Tibial artery (tissue), 4 donors: Measurements from ENCODE around the gene PFDN1.

Experiments used
- DNase-seq, 2 donors: peaks; one replicate each; pipeline ENCODE4 v3.0.0-alpha.2; 2019
- H3K27ac ChIP-seq, 2 donors: fragments of 200-600 bp; sonication (generic) in 1 of 2; 1 replicate in 1 of 2; 2 replicates in 1 of 2; pipeline ENCODE4 v1.5.1; 2018 to 2019; ENCODE audit warnings: mild to moderate bottlenecking in 1 of 2
- H3K27me3 ChIP-seq, 2 donors: fragments of 200-600 bp; sonication (generic) in 1 of 2; one replicate each; pipeline versions ENCODE4 v1.5.1 to v1.6.0; 2016 to 2019
- H3K36me3 ChIP-seq, 3 donors: fragments of 200-600 bp; sonication (generic) in 2 of 3; one replicate each; pipeline ENCODE4 v1.5.1; 2016 to 2019; ENCODE audit warnings: mild to moderate bottlenecking in 2 of 3
- H3K4me1 ChIP-seq, 4 donors: fragments of 200-600 bp; sonication (generic) in 2 of 4; 1 replicate in 3 of 4; 2 replicates in 1 of 4; pipeline ENCODE4 v1.5.1; 2016 to 2019
- H3K4me3 ChIP-seq, 2 donors: fragments of 200-600 bp; sonication (generic) in 1 of 2; 1 replicate in 1 of 2; 2 replicates in 1 of 2; pipeline ENCODE4 v1.5.1; 2018 to 2019; ENCODE audit warnings: mild to moderate bottlenecking in 2 of 2
- H3K9me3 ChIP-seq, 3 donors: fragments of 200-600 bp; sonication (generic) in 1 of 3; one replicate each; pipeline ENCODE4 v1.5.1; 2016 to 2019
- CTCF ChIP-seq, 2 experiments: fragments of 200-600 bp in 1 of 2; fragments of 450-650 bp in 1 of 2; IDR thresholded peaks; one replicate each; pipeline ENCODE4 v1.5.1; 2017 to 2019; ENCODE audit warnings: antibody characterized with exemption in 2 of 2, mild to moderate bottlenecking in 1 of 2, moderate library complexity in 1 of 2
- intact Hi-C: fragments of 100-400 bp; cut with DNase I; formaldehyde crosslinking; loops from one replicate; pipeline ENCODE4 v1.15.0; 2023; ENCODE audit warnings: low total_unique reads

Gene PFDN1

GRCh38 chr5:140255460-140256157, 47.3 kb downstream of the PFDN1 start:
- Histone ChIP-seq H3K9me3 (no peaks in the 10 kb centered on the region), H3K27me3 (no peaks in the 10 kb centered on the region)
- TF ChIP-seq CTCF (IDR thresholded peaks at IDR 0.05): no peak

DNA sequence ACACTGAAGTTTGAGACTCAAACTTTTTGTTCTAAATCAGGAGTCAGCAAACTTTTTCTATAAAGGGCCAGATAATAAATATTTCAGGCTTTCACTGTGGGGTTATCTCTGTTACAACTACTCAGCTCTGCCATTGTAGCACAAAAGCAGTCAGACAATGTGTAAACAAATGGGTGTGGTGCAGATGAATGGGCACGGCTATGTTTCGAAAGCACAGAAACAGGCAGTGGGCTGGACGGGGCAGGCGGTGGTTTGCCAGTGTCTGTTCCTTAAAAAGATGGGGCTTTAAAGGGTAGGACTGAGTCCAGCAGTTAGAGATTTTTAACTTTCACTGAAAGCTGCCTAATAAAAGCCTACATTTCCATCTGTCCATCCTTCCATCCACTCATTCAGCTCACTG, 48.9 kb downstream of the PFDN1 start:
- intact Hi-C loops: no loop called here
- DNase-seq: peak in 1 of 2 donors; percentile 49
- no peak overlapping the region for H3K27ac ChIP-seq
- H3K9me3 ChIP-seq: no peaks in the 10 kb centered on the region
- H3K36me3 ChIP-seq: peaks cover 0 to 27% (median 8%) of the 10 kb centered on the region in 3 donors
- H3K4me1 ChIP-seq: peaks cover 0 to 18% (median 8%) of the 10 kb centered on the region in 4 donors
- no peak overlapping the region for H3K4me3 ChIP-seq
- no peaks in the 10 kb centered on the region for H3K27me3 ChIP-seq
- TF ChIP-seq CTCF (IDR thresholded peaks at IDR 0.05): no peak

More at GRCh38 chr5:140255460-140256157, 47.3 kb downstream of the PFDN1 start:
- intact Hi-C loops: no loop called here
- Histone ChIP-seq H3K4me1 (peaks cover 0 to 18% (median 8%) of the 10 kb centered on the region in 4 donors), H3K27ac (no peak overlapping the region), H3K4me3 (no peak overlapping the region), H3K36me3 (peaks cover 0 to 13% (median 0%) of the 10 kb centered on the region in 3 donors)
- no peak for DNase-seq

DNA sequence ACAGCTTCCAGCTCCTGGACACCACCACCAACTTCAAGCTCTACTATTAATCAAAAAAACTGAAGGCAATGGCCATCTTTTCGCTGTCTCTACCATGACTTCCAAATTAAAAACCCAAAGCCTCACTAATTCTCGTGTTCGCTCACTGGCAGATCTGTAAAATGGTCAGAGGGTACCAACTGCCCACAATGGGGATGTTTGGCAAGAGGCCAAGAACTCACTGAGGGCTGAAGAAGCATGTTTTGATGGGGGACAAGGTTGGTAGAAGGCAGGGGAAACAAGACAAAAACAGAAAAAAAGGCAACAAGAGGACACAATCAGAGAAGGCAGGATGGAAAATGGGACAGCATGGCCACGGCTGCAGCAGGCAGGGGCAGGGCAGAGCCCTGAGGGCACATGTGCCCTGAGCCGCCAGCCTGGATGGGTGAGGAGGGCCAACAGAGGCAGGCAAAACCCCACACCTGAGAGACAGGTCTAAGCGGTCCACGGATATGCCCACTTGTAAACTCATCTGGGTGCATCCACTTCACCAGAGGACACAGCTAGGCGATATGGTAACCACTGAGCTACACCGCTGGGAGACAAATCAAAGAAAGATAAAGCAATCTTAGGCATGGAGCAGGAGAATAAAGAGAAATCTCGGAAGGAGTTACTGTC, 50.3 kb downstream of the PFDN1 start:
- intact Hi-C loops: no loop called here
- no peak for DNase-seq
- Histone ChIP-seq H3K27ac (peak overlapping the region in 1 of 2 donors; percentile 8), H3K4me3 (no peak overlapping the region), H3K4me1 (peaks cover 0 to 18% (median 8%) of the 10 kb centered on the region in 4 donors), H3K27me3 (no peaks in the 10 kb centered on the region), H3K36me3 (peaks cover 0 to 21% (median 8%) of the 10 kb centered on the region in 3 donors), H3K9me3 (no peaks in the 10 kb centered on the region)
- TF ChIP-seq CTCF (IDR thresholded peaks at IDR 0.05): no peak

DNA sequence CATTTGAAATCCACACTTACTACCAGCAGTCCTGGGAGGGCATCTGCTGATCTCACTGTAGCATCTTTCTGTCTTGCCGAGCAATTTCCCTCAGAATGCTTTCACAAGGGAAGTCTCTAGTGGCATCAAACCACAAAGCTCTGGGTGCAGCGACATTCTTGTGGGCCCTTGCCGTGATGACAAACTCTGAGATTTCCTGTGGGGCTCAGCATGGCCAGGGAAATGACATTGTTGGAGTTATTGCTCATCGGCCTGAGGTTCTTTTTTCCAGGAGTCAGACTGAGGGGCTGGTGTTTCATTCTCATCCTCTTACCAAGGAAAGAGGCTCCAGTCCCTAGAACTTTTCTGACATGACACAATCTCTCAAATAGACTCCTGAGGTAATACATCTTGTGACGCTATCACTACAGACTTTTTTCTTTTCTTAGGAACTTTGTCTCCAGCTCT, 51.4 kb downstream of the PFDN1 start:
- Histone ChIP-seq H3K27me3 (no peaks in the 10 kb centered on the region), H3K9me3 (no peaks in the 10 kb centered on the region), H3K4me3 (no peak overlapping the region), H3K36me3 (peaks cover 0 to 21% (median 8%) of the 10 kb centered on the region in 3 donors), H3K27ac (peak overlapping the region in 1 of 2 donors; percentile 8), H3K4me1 (peaks cover 0 to 24% (median 9%) of the 10 kb centered on the region in 4 donors)
- peak in 1 of 2 donors; percentile 47 for DNase-seq
- intact Hi-C loops: no loop called here
- no peak for TF ChIP-seq CTCF (IDR thresholded peaks at IDR 0.05)

DNA sequence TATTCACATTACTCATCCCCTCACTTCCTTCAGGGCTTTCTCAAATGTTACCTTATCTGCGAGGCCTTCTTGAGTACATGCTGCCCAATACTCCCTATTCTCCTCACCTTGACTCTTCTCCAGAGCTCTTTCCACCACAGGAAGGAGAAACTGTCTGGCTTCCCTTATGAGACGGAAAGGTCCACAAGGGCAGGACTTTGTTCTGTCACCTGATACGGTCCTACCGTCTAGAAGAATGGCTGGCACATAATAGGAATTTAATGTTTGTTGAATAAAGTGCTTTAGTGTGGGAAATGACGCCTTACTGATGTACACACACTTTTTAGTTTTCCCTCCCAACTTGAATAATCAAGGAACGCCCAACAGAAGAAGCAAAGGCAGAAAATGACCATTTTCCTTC, 52.5 kb downstream of the PFDN1 start:
- Histone ChIP-seq H3K27ac (no peak overlapping the region), H3K4me3 (no peak overlapping the region)

More for the DNA sequence above, 52.5 kb downstream of the PFDN1 start:
- H3K27me3 ChIP-seq: no peaks in the 10 kb centered on the region
- intact Hi-C loops: no loop called here
- peaks cover 0 to 30% (median 15%) of the 10 kb centered on the region in 4 donors for H3K4me1 ChIP-seq
- no peak for DNase-seq
- TF ChIP-seq CTCF (IDR thresholded peaks at IDR 0.05): no peak
- peaks cover 3 to 31% (median 8%) of the 10 kb centered on the region in 3 donors for H3K36me3 ChIP-seq
- no peaks in the 10 kb centered on the region for H3K9me3 ChIP-seq
